Erythroblast (primary cell): ENCODE measurements around the gene UBE4B.

Experiments
- GATA1 ChIP-seq: IDR thresholded peaks from 2 replicates; pipeline ENCODE4 v1.6.1; 2011; ENCODE audit warnings: low read depth, mild to moderate bottlenecking, control low read depth, low read length, moderate library complexity
- POLR2A ChIP-seq: IDR thresholded peaks from 2 replicates; pipeline ENCODE4 v1.6.1; 2011; ENCODE audit warnings: mild to moderate bottlenecking, low read length

- no peak for TF ChIP-seq POLR2A
- no peak for TF ChIP-seq GATA1
These were observed 171.4 kb downstream of the UBE4B start for GRCh38 chr1:10204003-10204642.
